AG20443 (cell line): Measurements from ENCODE around the gene FANCC.
A peak's percentile ranks its signal among the peaks of the same experiment; 100 is the strongest.
"Not testable (repeated sequence)": the region's sequence is repeated elsewhere in the genome, so short reads cannot be mapped to it uniquely, and the experiment has no call there.

Source experiments
- DNase-seq: peaks from one replicate; pipeline ENCODE4 v3.0.0; 2012; ENCODE audit warnings: low spot score, mixed read lengths

Gene FANCC

GRCh38 chr9:95329061-95329460 is 11.6 kb upstream of the FANCC start:
- not testable (repeated sequence) for DNase-seq

- DNase-seq = no peak
Measured at GRCh38 chr9:95327239-95327865, 9.8 kb upstream of the FANCC start.

- no peak for DNase-seq
Measured at GRCh38 chr9:95325221-95325620, 7.7 kb upstream of the FANCC start.

DNA sequence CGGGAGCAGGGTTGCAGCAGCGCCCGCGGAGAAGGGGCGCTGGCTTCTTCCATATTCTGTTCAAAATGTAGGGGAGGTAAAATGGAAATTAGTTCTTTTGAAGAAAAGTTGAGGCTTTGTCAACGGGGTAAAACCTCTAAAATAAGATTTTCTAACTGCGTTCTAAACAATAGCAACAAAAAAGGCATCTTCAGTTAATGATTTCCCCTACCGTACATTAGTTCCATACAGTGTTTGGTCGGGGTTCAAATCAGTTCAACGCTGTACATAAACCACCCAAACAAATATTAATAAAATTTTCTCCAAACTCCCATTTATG is 343 bp upstream of the FANCC start:
- no peak for DNase-seq

GRCh38 chr9:95316794-95317118 is 753 bp downstream of the FANCC start:
- DNase-seq = peak; percentile 82

DNA sequence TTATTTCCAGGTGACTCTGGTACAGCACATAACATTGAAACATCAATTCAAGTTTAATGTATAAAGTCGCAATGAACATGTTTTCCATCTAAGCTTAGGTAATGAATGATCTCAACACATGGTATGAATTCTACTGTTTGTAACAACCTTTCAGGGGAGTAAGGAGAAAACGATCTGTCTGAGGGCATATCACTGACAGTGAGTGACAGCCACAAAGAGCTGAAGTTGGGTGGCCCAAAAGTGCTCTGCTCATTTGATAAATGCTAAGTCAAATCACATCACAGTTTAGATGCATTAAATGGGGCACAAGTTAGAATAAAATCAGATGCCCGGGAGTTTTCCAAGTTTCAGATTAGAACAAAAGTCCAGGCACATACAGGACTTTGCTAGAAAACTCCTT is 1.2 kb downstream of the FANCC start:
- DNase-seq = no peak

GRCh38 chr9:95315108-95315746 is 2.3 kb downstream of the FANCC start:
- no peak for DNase-seq

- peak; percentile 82 for DNase-seq
Measured at GRCh38 chr9:95313010-95313498, 4.5 kb downstream of the FANCC start.

GRCh38 chr9:95311961-95312360 is 5.5 kb downstream of the FANCC start:
- DNase-seq = no peak

DNA sequence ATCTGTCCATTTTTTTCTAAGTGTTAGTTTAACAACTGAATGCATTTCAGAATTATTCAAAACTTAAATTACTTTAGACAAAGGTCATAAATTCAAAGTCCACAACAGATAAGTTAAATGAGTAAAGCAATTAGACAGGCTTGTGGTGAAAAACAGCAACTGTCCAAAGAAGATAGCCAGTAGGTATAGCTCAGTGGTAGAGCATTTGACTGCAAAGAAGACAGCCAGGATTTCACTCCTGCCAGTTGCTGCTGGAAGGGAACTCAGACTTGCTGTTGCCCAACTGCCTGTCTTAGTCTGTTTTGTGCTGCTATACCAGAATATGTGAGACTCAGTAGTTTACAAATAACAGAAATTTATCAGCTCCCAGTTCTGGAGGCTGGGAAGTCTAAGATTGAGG is 10.0 kb downstream of the FANCC start:
- no peak for DNase-seq

DNA sequence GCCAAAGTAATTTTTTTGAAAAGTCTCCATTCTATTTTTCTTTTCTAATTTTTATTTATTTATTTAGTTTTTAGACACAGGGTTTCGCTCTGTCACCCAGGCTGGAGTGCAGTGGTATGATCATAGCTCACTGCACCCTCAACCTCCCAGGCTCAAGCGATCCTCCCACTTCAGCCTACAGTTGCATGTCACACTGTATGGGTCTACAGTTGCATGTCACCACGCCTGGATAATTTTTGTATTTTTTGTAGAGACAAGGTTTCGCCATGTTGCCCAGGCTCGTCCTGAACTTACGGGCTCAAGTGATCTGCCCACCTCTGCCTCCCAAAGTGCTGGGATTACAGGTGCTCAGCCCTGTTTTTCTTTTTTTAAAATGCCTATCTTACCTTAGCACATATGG is 10.7 kb downstream of the FANCC start:
- no peak for DNase-seq

DNA sequence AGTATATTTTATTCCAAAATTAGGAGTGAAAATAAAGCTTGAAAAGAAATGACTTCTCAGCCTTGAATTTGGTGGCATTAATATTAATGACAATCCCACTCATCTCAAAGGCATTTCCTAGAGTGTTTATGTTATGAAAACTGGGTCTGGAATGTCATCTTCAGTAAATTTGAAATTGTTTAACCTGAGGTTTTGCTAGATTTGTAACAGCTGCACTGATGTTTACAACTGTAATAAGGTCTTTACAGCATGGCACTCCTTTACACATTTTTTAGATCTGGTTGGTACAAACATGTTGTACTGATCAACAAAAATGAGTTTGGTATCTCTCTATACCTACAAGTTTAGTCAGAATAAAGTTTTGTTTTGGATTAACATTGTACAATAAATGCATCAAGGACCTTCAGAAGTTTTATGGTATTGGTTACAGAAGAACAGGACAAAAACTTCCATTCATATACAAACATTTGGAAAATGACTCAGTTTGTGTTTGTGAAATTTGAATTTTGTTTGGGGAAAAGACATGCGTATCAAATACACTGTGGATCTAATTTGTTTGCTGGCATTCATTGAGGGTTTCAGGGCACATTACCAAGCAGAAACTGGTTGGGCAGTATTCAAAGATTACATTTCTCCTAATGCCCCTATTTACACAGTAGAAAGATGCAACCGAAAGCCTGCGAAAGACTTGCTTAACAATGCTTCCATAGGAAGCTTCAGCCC is 11.6 kb downstream of the FANCC start:
- DNase-seq = peak; percentile 19

- DNase-seq = no peak
Measured at GRCh38 chr9:95302479-95302878, 15.0 kb downstream of the FANCC start.

GRCh38 chr9:95297760-95298159 is 19.7 kb downstream of the FANCC start:
- DNase-seq = no peak

- no peak for DNase-seq
Measured at GRCh38 chr9:95297316-95297715, 20.2 kb downstream of the FANCC start.

GRCh38 chr9:95296761-95297160 is 20.7 kb downstream of the FANCC start:
- no peak for DNase-seq

DNA sequence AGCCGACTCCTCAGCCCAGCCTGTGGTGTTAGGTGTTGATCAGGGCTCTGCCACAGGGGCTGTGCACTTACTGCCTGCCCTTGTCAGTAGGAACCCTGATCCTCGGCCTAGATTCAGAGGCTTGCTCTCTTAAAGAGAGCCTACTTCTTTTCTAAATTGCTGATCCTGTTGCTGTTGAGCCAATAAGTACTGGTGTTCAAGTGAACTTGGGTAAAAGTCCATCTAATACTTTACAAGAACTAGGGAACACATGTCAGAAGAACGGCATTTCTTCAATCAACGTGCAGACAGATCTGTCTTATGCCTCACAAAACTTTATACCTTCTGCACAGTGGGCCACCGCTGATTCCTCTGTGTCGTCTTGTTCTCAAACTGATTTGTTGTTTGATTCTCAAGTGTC is 24.2 kb downstream of the FANCC start:
- DNase-seq = not testable (repeated sequence)

DNA sequence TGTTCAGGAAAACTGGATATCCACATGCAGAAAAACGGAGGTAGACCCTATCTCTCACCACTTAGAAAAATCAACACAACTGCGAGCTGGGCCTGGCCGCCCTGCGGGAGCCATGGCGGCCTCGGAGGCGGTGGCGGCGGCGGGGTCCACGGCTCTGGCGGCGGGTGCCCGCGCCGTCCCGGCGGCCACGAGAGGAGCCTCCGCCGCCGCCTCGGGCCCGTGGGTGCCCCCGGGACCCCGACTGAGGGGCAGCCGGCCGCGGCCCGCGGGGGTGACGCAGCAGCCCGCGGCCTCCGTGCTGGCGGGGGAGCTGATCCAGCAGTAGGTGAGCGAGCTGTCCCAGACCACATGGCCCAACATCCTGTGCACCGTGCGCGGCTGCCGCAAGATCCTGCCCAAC is 25.3 kb downstream of the FANCC start:
- DNase-seq = no peak

DNA sequence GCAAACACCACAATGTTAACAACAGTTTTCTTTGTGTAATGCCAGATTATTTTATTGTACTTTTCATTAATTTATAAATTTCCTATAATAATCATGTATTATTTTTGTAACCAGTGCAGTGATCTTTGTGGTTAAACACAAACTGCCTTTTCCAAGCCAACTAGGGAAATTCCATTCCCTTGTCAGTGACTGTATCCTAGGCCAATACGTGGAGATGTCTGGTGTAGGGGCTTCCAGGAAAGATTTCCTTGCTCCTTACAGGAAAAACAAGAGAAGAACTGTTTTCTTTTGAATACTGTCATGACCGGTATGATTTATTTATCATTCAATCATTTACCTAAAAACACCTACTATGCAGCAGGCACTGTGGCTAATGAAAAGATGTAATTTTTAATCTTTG is 31.4 kb downstream of the FANCC start:
- DNase-seq = peak; percentile 38

- DNase-seq = no peak
Measured at GRCh38 chr9:95285307-95285706, 32.2 kb downstream of the FANCC start.

- no peak for DNase-seq
Measured at GRCh38 chr9:95284162-95285080, 33.1 kb downstream of the FANCC start.

DNA sequence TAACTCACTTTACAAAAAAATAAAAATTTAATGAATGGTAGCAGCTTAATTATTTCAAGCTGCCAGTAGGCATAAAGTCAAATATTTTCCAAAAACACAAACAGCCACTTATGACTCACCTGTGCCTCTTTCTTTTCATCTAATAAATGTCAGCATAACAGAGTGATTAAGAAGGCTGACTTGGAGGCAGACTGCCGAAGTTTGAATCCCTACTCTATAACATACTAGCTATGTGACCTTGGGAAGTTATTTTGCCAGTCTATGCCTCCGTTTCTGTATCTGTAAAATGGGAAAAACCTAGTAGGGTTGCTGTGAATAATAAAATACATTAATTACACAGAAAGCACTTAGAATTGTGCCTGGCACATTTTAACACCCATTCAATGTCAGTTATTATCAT is 33.8 kb downstream of the FANCC start:
- no peak for DNase-seq

GRCh38 chr9:95282332-95282731 is 35.2 kb downstream of the FANCC start:
- DNase-seq = no peak
